ENCODE data around the gene RHBDF2.

DNA sequence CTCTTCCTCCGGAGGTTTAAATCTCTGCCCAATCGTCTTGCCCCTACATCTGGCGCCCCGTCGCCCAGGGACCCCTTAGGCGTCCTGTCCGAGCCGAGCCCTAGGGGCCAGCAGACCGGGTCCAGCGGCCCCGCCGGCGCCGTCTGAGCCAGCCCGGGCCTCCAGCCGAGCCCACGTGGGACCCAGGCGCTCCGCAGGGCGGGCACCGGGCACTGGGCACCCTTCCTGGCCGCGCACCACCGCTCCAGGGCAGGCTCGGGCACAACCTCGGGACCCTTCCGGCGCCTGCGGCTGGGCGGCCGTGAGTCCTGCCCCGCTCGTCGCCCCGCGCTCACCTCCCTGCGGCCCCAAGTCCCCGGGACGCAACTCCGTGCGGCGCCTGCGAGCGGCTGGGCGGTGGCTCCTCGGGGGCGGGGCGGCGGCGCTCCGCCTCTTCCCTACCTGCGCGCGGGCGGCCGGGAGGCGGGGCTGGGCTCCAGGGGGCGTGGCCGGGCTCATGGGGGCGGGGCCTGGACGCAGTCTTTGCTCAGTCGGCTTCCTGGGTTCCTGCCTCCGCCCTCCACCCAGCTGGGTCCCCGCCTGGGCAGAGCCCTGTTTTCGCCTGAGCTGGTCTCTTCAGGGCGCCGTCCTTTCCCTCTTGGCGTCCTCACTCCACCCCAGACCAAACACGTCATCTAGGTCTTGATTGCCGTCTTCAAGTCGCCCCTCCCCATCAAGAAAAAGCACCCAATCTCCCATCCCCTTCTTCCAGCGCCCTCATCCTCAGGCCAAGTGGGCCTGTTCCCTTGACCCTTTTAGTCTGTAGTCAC is at the start of gene RHBDF2:
- TF ChIP-seq CTCF (IDR thresholded peaks at IDR 0.05; ENCODE audit: low read length), result no peak
- TF ChIP-seq EZH2 (optimal IDR thresholded peaks at IDR 0.05; ENCODE audit: low read depth, low read length), result no peak
- no peak for TF ChIP-seq EZH2phosphoT487 (IDR thresholded peaks at IDR 0.05; ENCODE audit: low read length)

Data from MM.1S (cell line).